ENCODE data around the gene PLXNB2.
A peak's percentile ranks its signal among the peaks of the same experiment; 100 is the strongest.

PLXNB2 gene

DNA sequence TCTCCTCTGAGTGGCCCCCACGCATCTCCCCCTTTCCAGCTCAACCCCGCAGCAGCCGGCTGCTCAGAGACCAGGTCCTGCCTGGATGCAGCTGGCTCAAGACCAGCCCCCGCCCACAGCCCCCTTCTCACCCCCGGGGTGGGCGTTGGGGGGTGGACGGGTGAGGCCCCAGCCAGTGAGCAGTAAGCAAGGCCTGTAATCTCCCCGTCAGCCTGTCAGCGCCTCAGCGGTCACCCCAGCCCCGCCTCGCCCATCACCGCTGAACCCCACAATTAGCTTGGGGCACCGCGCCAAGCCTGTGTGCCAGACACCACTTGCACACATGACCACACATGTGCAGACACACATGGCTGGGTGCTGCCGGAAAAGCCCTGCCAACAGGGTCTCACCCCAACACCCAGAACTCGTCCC is 5.9 kb downstream of the PLXNB2 start:
- Histone ChIP-seq H3K9ac (ENCODE audit: low read depth, low read length) (no peak overlapping the region), H3K36me3 (ENCODE audit: insufficient read depth, low read length) (no peaks in the 10 kb centered on the region; the same call in 1 of the 2 replicates), H3K4me1 (ENCODE audit: insufficient read depth, low read length) (peaks cover 17% of the 10 kb centered on the region; the same call in 1 of the 2 replicates), H3K9me3 (ENCODE audit: control insufficient read depth, insufficient read depth, low read length) (no peaks in the 10 kb centered on the region)

DNA sequence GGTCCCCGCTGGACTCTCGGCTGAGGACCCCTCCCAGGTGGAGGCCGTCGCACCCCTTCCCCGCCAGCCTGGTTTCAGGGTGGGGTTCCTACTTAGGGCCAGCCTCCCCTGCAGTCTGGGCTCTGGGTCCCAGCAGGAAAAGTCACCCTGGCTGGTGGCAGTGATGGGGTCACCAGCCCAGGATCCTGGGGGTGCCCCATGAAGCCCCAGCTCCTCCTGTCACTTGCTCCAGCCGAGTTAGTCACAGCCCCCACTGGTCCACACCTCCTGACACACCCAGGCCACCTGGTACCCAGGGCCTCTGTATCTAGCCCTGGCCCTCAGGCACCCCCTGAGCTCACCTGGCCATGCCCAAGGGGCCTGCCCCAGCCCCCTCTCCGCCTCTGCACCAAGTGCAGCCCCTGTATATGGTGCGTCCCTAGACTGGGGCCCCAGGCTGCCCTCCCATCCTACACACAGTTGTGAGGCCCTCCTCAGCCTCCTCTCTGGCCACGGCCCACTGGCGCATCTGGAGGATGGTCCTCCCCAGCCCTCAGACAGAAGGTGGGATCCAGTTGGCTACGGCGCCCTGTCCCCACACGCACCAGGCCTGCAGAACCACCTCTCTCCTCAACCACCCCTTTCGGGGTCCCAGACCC is 6.7 kb downstream of the PLXNB2 start:
- no peaks in the 10 kb centered on the region; the same call in 1 of the 2 replicates for H3K36me3 ChIP-seq (ENCODE audit: insufficient read depth, low read length)
- H3K4me1 ChIP-seq (ENCODE audit: insufficient read depth, low read length), result peaks cover 13% of the 10 kb centered on the region; the same call in 1 of the 2 replicates
- no peaks in the 10 kb centered on the region for H3K9me3 ChIP-seq (ENCODE audit: control insufficient read depth, insufficient read depth, low read length)
- H3K9ac ChIP-seq (ENCODE audit: low read depth, low read length), result peak overlapping the region; percentile 43; the same call in 1 of the 2 replicates

DNA sequence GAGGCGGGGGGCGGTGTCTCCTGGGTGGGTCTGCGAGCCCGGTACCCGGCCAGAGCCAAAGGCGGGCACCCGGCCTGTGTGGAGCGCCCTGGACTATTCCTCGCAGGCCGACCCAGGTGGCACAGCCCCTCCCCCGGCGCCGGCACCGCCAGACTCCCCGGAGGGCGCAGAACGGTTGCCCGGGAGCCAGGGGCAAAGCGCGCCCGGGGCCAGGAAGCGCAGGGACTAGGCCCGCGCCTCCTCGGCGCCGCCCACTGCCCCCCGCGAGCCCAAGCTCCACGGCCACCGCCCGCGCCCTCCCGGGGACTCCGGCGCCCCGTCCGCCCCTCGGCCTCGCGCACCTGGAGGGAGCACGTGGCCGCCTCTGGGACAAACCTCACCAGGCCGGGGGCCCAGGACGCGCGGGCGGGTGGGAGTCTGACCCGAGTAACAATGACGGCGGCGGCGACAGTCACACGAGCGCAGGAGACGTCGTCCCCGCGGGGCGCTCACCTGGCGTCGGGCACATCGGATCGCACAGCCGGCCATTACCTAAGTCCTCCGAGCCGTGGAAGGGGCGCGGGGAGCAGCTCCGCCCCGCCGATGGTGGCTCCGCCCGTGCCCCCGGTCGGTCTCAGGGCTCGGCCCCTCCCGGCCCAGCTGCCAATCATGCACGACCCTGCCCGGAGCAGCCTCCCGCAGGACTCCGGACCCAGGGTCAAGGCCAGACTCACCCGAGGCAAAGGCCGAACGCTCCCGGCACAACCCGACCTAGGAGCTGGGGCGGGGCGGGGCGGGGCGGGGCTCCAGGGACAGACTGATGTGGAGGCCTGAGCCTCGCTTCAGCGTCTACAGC is 7.4 kb downstream of the PLXNB2 start:
- H3K36me3 ChIP-seq (ENCODE audit: insufficient read depth, low read length), result no peaks in the 10 kb centered on the region
- H3K9me3 ChIP-seq (ENCODE audit: control insufficient read depth, insufficient read depth, low read length), result no peaks in the 10 kb centered on the region
- peaks cover 12% of the 10 kb centered on the region; the same call in 1 of the 2 replicates for H3K4me1 ChIP-seq (ENCODE audit: insufficient read depth, low read length)
- peak overlapping the region; percentile 43; the same call in 1 of the 2 replicates for H3K9ac ChIP-seq (ENCODE audit: low read depth, low read length)

DNA sequence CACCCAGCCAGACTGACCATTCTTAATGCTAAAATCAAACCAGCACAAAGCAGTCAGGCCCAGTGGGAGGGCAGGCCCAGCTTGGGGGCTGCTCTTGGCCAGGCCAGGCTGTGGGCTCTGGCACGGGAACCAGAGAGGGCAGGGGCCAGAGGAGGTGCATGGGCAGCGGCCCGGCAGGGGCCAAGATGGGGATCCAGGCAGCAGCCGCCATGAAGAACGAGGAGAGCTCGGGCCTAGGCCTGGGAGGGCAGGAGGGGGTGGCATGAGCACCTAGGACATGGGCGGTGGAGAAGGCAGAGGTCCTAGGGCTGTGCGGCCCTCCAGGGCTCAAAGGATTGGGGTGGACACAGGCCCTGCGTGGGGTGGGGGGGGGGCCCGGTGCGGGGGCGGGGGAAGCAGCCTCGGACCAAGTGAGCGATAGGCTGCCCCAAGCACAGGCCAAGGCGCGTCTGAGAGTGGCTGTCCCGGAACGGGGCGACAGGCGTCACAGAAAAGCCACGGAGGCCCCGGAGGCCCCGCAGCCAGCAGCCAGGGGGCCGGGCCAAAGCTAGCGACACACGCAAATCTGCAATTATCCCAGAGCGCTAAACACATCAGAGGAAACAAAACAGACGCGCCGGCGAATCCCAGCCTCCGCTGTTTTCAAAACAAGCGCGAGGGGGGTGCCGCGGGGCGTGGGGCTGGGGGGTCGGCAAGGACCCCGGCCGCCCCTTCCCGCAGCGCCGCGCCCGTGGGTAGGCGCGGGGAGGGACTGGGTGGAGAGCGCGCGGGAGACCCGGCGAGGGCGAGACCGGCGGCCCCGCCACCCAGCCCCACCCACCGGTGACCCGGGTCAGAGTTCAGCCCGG is 8.3 kb downstream of the PLXNB2 start:
- H3K9me3 ChIP-seq (ENCODE audit: control insufficient read depth, insufficient read depth, low read length), result no peaks in the 10 kb centered on the region
- no peaks in the 10 kb centered on the region for H3K36me3 ChIP-seq (ENCODE audit: insufficient read depth, low read length)
- peaks cover 9% of the 10 kb centered on the region for H3K4me1 ChIP-seq (ENCODE audit: insufficient read depth, low read length)
- H3K9ac ChIP-seq (ENCODE audit: low read depth, low read length), result peak overlapping the region; percentile 43; the same call in 1 of the 2 replicates

DNA sequence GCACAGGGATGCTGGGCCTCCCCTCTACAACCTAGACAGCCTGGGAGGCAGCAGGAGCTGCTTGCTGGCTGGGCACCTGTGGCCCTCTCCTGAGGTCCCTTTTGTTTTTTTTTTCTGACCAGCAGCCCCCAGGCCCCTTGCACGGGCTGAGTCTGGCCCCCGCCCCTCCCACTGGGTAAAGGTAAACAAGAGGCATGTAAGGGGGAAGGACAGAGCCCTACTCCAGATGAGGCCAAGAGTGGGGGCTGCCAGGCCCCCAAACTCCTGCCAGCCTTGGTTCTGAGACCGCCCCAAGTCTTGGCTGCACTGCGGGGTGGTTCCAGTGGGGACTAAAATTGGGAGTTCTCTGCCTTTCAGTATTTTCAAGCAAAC is 9.2 kb downstream of the PLXNB2 start:
- Histone ChIP-seq H3K4me1 (ENCODE audit: insufficient read depth, low read length) (peaks cover 14% of the 10 kb centered on the region), H3K9me3 (ENCODE audit: control insufficient read depth, insufficient read depth, low read length) (no peaks in the 10 kb centered on the region), H3K9ac (ENCODE audit: low read depth, low read length) (no peak overlapping the region), H3K36me3 (ENCODE audit: insufficient read depth, low read length) (no peaks in the 10 kb centered on the region)

DNA sequence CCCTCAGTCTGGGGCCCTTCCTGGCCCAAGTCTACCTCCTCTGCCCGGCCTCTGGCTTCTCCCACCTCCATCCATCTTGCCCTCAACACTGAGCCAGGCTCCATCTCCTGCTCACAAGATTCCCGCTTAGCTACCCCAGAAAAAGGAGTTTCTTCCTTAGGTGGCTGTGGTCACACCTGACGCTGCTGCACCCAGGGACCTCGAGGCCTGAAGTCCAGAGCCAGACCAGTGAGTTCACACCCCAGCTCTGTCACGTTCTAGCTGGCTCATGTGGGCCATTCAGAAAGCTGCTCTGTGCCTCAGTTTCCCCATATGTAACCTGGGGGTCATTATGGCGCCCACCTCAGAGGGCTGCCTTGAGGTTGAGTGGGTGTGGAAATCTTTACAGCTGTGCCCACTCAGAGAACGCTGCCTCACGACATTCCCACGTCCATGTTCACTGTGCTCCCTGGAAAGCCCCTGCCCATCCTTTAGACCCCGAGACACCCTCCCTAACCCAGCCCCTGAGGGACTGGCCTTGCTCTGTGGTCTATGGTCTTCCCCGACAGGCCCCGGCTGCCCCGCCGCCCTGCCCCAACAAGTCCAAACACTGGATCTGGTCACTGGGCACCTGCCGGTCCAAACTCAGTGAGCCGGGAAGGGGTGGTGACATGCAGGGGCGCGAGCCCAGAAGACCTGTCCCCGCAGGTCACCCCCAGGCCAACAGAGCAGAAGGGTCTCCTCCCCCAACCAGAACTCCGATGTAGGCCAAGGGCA is 9.8 kb downstream of the PLXNB2 start:
- H3K36me3 ChIP-seq (ENCODE audit: insufficient read depth, low read length), result no peaks in the 10 kb centered on the region
- H3K9me3 ChIP-seq (ENCODE audit: control insufficient read depth, insufficient read depth, low read length), result no peaks in the 10 kb centered on the region
- no peak overlapping the region for H3K9ac ChIP-seq (ENCODE audit: low read depth, low read length)
- peaks cover 19% of the 10 kb centered on the region for H3K4me1 ChIP-seq (ENCODE audit: insufficient read depth, low read length)

DNA sequence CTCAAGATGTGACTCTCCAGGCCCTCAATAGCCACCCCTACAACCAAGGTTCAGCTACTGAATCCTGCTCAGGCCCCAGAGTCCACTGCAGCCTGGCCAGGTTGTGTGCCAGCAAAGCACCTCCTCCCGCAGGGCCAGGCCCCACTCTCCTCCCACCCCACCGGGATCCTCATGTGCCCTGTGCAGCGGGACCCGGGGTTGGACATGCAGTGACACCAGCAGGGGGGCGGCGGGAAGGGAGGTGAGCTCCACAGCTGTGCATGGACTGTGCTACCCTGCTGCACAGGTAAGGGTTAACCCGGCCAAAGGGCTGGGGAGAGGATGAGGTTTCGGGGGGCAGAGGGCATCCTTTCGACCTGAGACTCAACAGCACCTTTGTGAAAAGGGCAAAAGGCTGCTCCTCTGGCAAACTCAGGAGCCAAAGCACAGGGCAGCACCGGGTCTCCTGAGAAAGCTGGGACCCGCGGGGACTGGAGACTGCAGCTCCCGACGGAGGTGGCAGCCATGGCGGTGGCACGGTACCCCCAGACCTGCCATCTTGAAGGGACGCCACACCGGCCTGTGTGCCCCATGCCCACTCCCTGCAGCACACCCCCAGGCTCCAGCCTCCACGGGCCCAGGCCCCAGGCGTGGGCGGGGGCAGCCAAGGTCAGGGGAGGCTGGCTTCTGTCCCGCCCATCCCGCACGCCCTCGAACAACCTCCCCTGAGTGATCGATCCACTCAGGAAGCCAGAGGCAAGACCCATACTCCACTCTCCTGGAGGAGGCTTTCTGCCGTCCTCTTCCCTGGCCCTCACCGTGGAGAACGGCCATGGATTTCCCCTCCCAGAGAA is 10.6 kb downstream of the PLXNB2 start:
- Histone ChIP-seq H3K4me1 (ENCODE audit: insufficient read depth, low read length) (peaks cover 20% of the 10 kb centered on the region), H3K36me3 (ENCODE audit: insufficient read depth, low read length) (no peaks in the 10 kb centered on the region), H3K9ac (ENCODE audit: low read depth, low read length) (no peak overlapping the region), H3K9me3 (ENCODE audit: control insufficient read depth, insufficient read depth, low read length) (no peaks in the 10 kb centered on the region)

DNA sequence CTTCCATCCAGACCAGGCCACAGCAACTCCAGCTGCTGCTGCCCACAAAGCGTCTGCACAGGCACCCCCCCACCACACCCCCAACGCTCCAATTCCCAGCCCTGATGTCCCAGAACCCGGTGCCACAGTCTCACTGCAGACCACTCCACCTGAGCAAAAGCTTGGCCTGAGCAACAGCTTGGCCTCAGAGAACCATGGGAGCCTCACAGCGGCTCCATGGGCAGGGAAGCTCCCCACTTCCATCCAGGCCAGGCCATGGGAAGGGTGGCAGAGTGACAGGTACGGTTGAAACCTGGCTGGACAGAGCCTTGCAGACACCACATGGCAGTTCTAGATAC is 13.2 kb downstream of the PLXNB2 start:
- peaks cover 16% of the 10 kb centered on the region for H3K4me1 ChIP-seq (ENCODE audit: insufficient read depth, low read length)
- H3K9me3 ChIP-seq (ENCODE audit: control insufficient read depth, insufficient read depth, low read length), result no peaks in the 10 kb centered on the region
- no peak overlapping the region for H3K9ac ChIP-seq (ENCODE audit: low read depth, low read length)
- peaks cover 7% of the 10 kb centered on the region; the same call in 1 of the 2 replicates for H3K36me3 ChIP-seq (ENCODE audit: insufficient read depth, low read length)

DNA sequence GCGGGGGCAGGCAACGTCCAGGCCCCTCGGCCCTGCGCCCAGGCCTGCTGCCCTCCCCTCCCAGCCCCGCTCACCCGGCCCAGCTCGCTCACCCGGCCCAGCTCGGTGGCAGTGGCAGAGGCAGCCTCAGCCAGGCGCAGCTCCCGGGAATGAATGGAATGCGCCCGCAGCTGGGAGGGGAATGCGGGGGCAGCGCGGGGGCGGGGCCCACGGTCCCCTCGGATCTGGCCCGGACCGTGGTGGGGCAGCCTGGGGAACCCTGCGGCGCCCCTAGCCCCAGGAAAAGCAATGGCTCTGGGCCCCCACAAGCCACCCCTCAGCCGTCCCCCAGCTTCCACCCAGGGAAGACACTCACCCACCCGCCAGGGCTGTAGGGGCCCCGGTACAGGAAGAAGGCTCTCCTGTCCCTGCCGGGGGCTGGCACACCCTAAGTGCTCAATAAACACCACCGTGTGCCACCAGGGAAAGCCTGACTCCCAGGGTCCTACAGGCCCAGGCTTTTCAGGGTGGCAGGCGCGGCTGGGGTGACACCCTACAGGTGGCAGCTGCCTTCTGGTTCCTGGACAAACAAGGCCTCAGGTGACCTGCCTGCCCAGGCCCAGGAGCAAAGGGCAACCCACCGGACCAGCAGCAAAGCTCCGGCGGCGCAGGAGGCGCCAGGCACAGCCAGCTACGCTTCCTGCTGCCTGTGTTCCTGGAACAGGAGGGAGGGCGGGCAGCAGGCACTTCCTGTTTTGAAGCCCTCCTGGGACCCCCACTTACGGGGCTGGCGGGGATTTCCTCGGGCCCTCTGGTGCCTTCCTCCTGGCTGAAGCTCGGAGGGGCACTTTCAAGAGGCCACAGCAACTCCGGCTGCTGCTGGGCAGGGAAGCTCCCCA is 13.8 kb downstream of the PLXNB2 start:
- no peaks in the 10 kb centered on the region for H3K9me3 ChIP-seq (ENCODE audit: control insufficient read depth, insufficient read depth, low read length)
- H3K4me1 ChIP-seq (ENCODE audit: insufficient read depth, low read length), result peaks cover 16% of the 10 kb centered on the region
- H3K9ac ChIP-seq (ENCODE audit: low read depth, low read length), result peak overlapping the region; percentile 36; the same call in 1 of the 2 replicates
- H3K36me3 ChIP-seq (ENCODE audit: insufficient read depth, low read length), result peaks cover 10% of the 10 kb centered on the region; the same call in 1 of the 2 replicates

DNA sequence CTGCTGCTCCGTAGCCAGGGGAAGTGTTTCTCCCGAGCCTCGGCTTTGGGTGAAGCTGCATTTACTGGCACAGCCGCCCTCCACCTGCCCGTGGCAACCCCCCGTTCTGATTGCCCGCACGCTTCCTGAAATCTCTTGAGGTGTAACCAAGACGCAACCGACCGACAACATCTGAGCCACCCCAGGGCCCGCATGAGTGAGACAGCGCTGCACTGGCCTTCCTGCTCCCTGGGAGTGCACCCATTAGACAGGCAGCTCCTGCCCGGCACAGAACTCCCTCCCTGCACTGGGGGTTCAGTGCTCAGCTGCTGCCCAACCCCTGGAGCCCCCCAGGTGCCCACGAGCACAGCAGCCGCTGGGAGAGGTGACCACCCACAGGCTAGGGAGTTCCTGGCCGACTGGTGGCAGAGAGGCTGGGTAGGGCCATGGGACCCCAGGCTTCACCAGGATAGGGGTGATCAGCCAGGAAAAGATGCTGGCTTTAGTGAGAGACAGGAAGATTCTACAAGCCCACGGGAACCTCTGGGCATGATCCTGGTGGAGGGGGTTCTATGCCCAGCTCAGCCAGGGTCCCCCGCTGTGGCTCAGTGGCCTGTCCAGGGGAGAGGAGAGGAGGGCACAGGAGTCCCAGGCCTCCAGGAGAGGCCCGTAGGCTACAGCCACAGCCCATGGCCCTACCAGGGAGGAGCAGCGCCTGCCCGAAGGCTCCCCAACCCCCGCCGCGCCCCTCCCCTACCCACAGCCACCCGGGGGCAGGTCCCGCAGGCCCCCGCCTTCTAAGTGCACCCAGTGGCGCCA is 14.6 kb downstream of the PLXNB2 start:
- 0 out of 2 replicates have a peak overlapping the region, but pooled peaks have one; percentile 3 for H3K9ac ChIP-seq (ENCODE audit: low read depth, low read length)
- no peaks in the 10 kb centered on the region for H3K9me3 ChIP-seq (ENCODE audit: control insufficient read depth, insufficient read depth, low read length)
- peaks cover 13% of the 10 kb centered on the region for H3K36me3 ChIP-seq (ENCODE audit: insufficient read depth, low read length)
- H3K4me1 ChIP-seq (ENCODE audit: insufficient read depth, low read length), result peaks cover 16% of the 10 kb centered on the region

DNA sequence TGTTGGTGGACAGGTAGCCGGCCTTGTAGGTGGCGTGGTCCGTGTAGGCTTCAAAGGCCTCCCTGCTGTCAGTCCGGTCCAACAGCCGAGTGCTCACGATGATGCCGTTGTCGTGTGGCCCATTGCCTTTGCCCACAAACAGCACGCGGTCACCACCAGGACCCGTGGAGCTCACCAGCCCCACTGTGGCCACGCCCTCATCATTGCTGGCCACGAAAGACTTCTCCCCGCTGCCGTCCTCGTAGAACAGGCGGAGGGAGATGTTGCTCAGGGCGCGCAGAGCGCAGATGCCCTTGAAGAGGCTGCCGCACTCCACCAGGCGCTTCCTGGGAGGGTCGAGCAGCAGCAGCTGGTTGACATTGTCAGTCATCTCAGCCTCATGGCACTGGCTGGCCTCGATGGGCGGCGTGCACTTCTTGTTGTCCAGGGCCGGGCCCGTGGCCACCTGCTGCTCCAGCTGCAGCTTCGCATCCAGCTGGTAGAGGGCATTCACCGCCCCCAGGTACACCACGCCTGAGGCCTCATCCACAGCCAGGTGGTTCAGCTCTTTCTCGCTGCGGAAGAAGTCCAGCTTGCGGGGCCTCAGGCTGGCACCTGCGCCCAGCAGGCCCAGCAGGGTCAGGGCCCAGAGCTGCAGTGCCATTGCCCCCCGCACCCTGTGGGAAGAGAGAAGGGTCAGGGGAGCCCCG is 17.4 kb downstream of the PLXNB2 start:
- peaks cover 16% of the 10 kb centered on the region for H3K4me1 ChIP-seq (ENCODE audit: insufficient read depth, low read length)
- peaks cover 13% of the 10 kb centered on the region for H3K36me3 ChIP-seq (ENCODE audit: insufficient read depth, low read length)
- H3K9ac ChIP-seq (ENCODE audit: low read depth, low read length), result no peak overlapping the region
- H3K9me3 ChIP-seq (ENCODE audit: control insufficient read depth, insufficient read depth, low read length), result no peaks in the 10 kb centered on the region

Data from ES-I3 (cell line).